Colonic mucosa (tissue), 4 donors: ENCODE measurements around the gene MT3. TPM values are rescaled to one million over a fixed set of nuclear protein-coding genes. Genes with fewer than 3 reads are reported as not detected.

Experiments used
- DNase-seq: peaks from one replicate; pipeline ENCODE4 v3.0.0-alpha.2; 2020
- H3K27ac ChIP-seq: fragments of 200-600 bp; one replicate; pipeline ENCODE4 v1.8.0; 2021
- H3K27me3 ChIP-seq: fragments of 200-600 bp; one replicate; pipeline ENCODE4 v1.8.0; 2021
- H3K36me3 ChIP-seq: fragments of 200-600 bp; one replicate; pipeline ENCODE4 v1.8.0; 2021
- H3K4me1 ChIP-seq: fragments of 200-600 bp; one replicate; pipeline ENCODE4 v1.8.0; 2021; ENCODE audit warnings: mild to moderate bottlenecking
- H3K4me3 ChIP-seq: fragments of 200-600 bp; one replicate; pipeline ENCODE4 v1.8.0; 2021
- H3K9ac ChIP-seq, 2 donors: one replicate each; pipeline ENCODE4 v1.7.0; 2013; ENCODE audit warnings: control low read depth in 2 of 2, low read depth in 2 of 2, low read length in 2 of 2
- H3K9me3 ChIP-seq: fragments of 200-600 bp; one replicate; pipeline ENCODE4 v1.8.0; 2021
- intact Hi-C: fragments of 100-400 bp; cut with DNase I; formaldehyde crosslinking; loops from one replicate; pipeline ENCODE4 v1.14.1; 2022
- total RNA-seq, 2 donors: library from RNA; stranded (reverse); fragmentation: NEBNext Ultra II Directional in 1 of 2; extraction: Animal tissue kit (Norgen Biotek cat#: 25700) in 1 of 2; gene quantifications; one replicate each; pipeline ENCODE4 v1.2.1, GENCODE V29; 2021
- TF ChIP-seq, protein P1 (sequence below): fragments of 200-600 bp; IDR thresholded peaks from one replicate; pipeline ENCODE4 v1.8.0; 2022; ENCODE audit warnings: antibody characterized with exemption, mild to moderate bottlenecking
- donor health status: healthy.
- donor health status: DM: no; HTN: no; CAD: no.
- donor health status: DM: no; HTN: no; CAD: no.

MT3 gene
- total RNA-seq, 2 donors from 2014 or later: 3.6 to 4.0 TPM

DNA sequence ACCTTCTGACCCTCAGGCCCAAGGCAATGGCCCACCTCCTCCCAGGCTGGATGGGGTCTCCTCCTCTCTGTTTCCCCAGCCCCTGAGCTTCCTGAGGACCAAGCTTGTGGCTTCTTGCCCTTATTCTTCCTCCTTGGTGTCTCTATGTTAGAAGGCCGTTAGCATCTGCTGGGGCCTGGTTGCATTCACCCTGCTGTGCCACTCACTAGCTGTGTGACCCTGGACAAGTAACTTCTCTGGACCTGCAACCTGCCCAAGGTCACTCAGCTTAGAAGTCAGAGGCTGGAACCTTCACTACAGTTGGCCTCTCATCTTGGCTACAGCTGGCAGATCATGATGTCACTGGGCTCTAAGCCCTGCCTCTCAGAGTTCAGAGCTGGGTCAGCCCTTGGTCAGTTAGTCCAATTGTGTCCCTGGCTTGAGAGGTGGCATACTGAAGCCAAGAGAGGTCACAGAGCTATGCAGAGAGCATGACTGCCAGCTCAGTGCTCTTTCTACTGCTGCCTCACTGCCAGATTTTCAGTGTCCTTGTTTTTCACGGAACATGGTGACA lies 22.0 kb downstream of the MT3 start:
- H3K27ac ChIP-seq: peak overlapping the region; percentile 88
- H3K9ac ChIP-seq: peak overlapping the region; percentile 29 to 41
- H3K9me3 ChIP-seq: no peaks in the 10 kb centered on the region
- H3K4me3 ChIP-seq: no peak overlapping the region
- peaks cover 11% of the 10 kb centered on the region for H3K4me1 ChIP-seq
- no peaks in the 10 kb centered on the region for H3K36me3 ChIP-seq
- TF ChIP-seq, protein P1, sequence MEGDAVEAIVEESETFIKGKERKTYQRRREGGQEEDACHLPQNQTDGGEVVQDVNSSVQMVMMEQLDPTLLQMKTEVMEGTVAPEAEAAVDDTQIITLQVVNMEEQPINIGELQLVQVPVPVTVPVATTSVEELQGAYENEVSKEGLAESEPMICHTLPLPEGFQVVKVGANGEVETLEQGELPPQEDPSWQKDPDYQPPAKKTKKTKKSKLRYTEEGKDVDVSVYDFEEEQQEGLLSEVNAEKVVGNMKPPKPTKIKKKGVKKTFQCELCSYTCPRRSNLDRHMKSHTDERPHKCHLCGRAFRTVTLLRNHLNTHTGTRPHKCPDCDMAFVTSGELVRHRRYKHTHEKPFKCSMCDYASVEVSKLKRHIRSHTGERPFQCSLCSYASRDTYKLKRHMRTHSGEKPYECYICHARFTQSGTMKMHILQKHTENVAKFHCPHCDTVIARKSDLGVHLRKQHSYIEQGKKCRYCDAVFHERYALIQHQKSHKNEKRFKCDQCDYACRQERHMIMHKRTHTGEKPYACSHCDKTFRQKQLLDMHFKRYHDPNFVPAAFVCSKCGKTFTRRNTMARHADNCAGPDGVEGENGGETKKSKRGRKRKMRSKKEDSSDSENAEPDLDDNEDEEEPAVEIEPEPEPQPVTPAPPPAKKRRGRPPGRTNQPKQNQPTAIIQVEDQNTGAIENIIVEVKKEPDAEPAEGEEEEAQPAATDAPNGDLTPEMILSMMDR: no peak
- peak; percentile 28 for DNase-seq
- no peaks in the 10 kb centered on the region for H3K27me3 ChIP-seq
- intact Hi-C loops: no loop called here

DNA sequence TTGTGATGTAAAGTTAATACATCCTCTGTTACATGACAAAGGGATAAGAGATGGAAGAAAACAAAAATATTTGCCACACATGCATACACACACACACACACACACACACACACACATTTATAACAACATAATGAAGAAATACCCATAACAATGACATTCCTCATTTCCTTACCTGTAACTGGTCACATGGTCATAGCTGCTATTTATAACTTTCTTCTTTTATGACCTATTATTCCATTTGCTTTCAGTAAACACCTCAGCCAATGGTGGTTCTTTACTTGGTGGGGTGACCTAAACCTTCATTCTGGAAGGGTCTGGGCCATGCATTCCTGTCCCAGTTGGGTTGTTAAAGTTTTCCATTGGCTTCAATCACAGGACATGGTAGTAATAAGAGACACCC lies 24.4 kb downstream of the MT3 start:
- DNase-seq: no peak
- Histone ChIP-seq H3K4me3 (no peak overlapping the region), H3K27me3 (no peaks in the 10 kb centered on the region), H3K36me3 (no peaks in the 10 kb centered on the region), H3K4me1 (peaks cover 17% of the 10 kb centered on the region), H3K27ac (no peak overlapping the region), H3K9me3 (no peaks in the 10 kb centered on the region), H3K9ac (no peak overlapping the region)
- TF ChIP-seq, protein P1: no peak
- intact Hi-C loops: no loop called here

DNA sequence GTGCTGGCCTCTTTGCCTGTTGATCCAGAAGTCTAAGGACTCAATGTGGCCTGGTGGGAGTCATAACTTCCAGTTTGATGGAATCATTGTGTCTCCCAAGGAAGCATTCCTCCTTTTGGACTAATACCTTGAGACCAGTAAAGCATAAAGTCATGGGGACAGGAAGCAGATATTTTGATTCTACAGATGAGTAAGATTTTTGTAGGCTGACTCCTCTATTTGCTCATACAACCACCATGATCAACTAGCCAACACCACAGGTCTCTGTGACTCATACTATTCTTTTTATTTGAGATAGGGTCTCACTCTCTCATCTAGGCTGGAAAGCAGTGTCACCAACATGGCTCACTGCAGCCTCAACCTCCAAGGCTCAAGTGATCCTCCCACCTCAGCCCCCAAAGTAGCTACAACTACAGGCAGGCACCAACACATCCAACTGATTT lies 25.2 kb downstream of the MT3 start:
- H3K9ac ChIP-seq: no peak overlapping the region
- intact Hi-C loops: no loop called here
- no peak overlapping the region for H3K4me3 ChIP-seq
- H3K4me1 ChIP-seq: peaks cover 17% of the 10 kb centered on the region
- TF ChIP-seq, protein P1: no peak
- no peak for DNase-seq
- no peaks in the 10 kb centered on the region for H3K9me3 ChIP-seq
- H3K36me3 ChIP-seq: no peaks in the 10 kb centered on the region
- no peak overlapping the region for H3K27ac ChIP-seq
- H3K27me3 ChIP-seq: no peaks in the 10 kb centered on the region

DNA sequence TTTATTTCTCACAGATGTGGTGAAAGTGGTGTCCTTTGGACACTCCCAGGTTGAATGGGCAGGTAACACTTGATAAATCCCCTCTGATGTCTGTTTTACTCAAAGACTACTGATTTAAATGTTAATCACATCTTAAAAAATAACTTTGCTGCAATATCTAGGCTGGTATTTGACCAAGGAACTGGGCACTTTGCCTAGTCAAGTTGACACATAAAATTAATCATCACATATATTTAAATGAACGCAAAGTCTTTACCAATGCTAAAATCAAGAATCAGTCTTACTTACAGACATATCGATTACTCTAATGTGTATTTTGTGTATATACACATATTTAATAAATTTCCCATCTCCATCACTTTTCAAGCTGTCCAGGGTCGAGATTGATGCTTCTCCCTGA lies 26.0 kb downstream of the MT3 start:
- Histone ChIP-seq H3K4me3 (no peak overlapping the region), H3K36me3 (no peaks in the 10 kb centered on the region), H3K27me3 (no peaks in the 10 kb centered on the region), H3K9me3 (no peaks in the 10 kb centered on the region), H3K27ac (no peak overlapping the region), H3K9ac (no peak overlapping the region), H3K4me1 (peaks cover 11% of the 10 kb centered on the region)
- intact Hi-C loops: no loop called here
- TF ChIP-seq, protein P1: no peak
- DNase-seq: no peak

DNA sequence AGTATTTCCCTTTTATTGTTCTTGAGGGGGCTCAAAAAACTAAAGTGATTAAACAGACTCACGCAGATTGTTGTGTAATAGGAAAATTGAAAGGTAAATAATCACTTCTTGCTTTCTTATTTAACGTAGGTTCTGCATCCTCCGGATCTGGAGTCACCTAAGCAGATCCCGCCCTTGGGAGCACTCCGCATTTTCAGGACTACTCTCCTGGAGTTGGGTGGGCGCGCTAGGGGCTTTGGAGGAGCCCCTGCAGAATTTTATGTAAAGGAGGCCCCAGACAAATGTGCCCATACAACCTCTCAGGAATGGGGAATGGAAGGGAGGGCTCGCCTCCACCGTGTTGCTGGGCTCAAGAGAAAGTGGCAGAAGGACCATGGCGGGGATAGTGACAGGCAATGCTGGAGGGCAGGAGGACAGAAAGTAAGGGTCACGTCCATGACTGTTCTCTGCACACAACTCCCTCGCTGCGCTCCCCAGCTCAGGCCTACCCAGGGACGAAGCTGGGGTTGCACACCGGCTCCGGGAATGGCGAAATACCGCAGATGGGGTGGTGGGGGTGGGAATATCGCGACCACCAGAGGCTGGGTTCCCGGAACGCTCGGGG lies 27.4 kb downstream of the MT3 start:
- intact Hi-C loops: no loop called here
- TF ChIP-seq, protein P1: no peak
- H3K27me3 ChIP-seq: no peaks in the 10 kb centered on the region
- no peak for DNase-seq
- H3K36me3 ChIP-seq: no peaks in the 10 kb centered on the region
- no peaks in the 10 kb centered on the region for H3K9me3 ChIP-seq
- peak overlapping the region; percentile 30 for H3K4me3 ChIP-seq
- H3K4me1 ChIP-seq: peaks cover 7% of the 10 kb centered on the region
- H3K27ac ChIP-seq: no peak overlapping the region
- H3K9ac ChIP-seq: peak overlapping the region; percentile 68 to 74
